ENCODE results near the gene CDC34. TPM values are rescaled to one million over a fixed set of nuclear protein-coding genes. Genes with fewer than 3 reads are reported as not detected.

Gene CDC34
- total RNA-seq, 2 donors from 2014 or later, result 40.2 to 86.2 TPM

GRCh38 chr19:560121-560520 is 28.6 kb downstream of the CDC34 start:
- TF ChIP-seq, protein P1, sequence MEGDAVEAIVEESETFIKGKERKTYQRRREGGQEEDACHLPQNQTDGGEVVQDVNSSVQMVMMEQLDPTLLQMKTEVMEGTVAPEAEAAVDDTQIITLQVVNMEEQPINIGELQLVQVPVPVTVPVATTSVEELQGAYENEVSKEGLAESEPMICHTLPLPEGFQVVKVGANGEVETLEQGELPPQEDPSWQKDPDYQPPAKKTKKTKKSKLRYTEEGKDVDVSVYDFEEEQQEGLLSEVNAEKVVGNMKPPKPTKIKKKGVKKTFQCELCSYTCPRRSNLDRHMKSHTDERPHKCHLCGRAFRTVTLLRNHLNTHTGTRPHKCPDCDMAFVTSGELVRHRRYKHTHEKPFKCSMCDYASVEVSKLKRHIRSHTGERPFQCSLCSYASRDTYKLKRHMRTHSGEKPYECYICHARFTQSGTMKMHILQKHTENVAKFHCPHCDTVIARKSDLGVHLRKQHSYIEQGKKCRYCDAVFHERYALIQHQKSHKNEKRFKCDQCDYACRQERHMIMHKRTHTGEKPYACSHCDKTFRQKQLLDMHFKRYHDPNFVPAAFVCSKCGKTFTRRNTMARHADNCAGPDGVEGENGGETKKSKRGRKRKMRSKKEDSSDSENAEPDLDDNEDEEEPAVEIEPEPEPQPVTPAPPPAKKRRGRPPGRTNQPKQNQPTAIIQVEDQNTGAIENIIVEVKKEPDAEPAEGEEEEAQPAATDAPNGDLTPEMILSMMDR (IDR thresholded peaks at IDR 0.05), result no peak
- DNase-seq (ENCODE audit: low spot score) (no peak), ATAC-seq (ENCODE audit: insufficient number of reproducible peaks, low FRiP score, low read depth) (no peak)
- H3K9me3 ChIP-seq, result no peaks in the 10 kb centered on the region
- no peak overlapping the region for H3K27ac ChIP-seq
- H3K36me3 ChIP-seq, result no peaks in the 10 kb centered on the region
- H3K4me1 ChIP-seq (ENCODE audit: control insufficient read depth in 1 of 2, low read depth in 2 of 2), result no peaks in the 10 kb centered on the region
- H3K4me3 ChIP-seq, result no peak overlapping the region
- H3K27me3 ChIP-seq (replicated peaks; ENCODE audit: insufficient read depth), result no peaks in the 10 kb centered on the region

DNA sequence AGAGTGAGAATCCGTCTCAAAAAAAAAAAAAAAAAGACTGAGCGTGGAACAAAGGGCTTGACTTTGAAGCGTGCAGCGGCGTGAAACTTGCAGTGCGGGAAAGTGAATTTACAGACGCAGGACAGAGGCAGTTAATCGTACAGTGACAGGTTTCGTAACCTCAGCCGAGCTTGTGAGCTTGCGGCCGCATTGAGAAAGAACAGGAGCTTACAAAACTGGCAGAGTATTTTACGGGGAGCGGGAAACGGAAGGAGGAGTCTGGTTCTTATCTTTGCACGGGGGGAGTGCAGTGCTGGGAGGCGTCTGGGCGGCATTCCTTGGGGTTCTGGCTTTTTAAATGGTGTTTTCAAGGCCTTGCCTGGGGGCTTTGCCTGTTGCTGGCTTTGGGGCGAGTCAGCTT is 34.8 kb downstream of the CDC34 start:
- Histone ChIP-seq H3K4me1 (ENCODE audit: control insufficient read depth in 1 of 2, low read depth in 2 of 2) (peaks cover 0 to 5% of the 10 kb centered on the region in 2 donors), H3K9me3 (no peaks in the 10 kb centered on the region), H3K36me3 (no peaks in the 10 kb centered on the region), H3K4me3 (no peak overlapping the region), H3K27me3 (replicated peaks; ENCODE audit: insufficient read depth) (no peaks in the 10 kb centered on the region), H3K27ac (no peak overlapping the region)
- DNase-seq (ENCODE audit: low spot score) (no peak), ATAC-seq (ENCODE audit: insufficient number of reproducible peaks, low FRiP score, low read depth) (no peak)
- TF ChIP-seq, protein P1 (IDR thresholded peaks at IDR 0.05), result no peak

GRCh38 chr19:566844-567243 is 35.3 kb downstream of the CDC34 start:
- TF ChIP-seq, protein P1 (IDR thresholded peaks at IDR 0.05), result no peak
- no peak overlapping the region for H3K27ac ChIP-seq
- H3K4me3 ChIP-seq, result no peak overlapping the region
- H3K9me3 ChIP-seq, result no peaks in the 10 kb centered on the region
- peaks cover 0 to 8% of the 10 kb centered on the region in 2 donors for H3K4me1 ChIP-seq (ENCODE audit: control insufficient read depth in 1 of 2, low read depth in 2 of 2)
- no peaks in the 10 kb centered on the region for H3K36me3 ChIP-seq
- ATAC-seq (ENCODE audit: insufficient number of reproducible peaks, low FRiP score, low read depth), result no peak
- no peaks in the 10 kb centered on the region for H3K27me3 ChIP-seq (replicated peaks; ENCODE audit: insufficient read depth)
- DNase-seq (ENCODE audit: low spot score), result no peak

- ATAC-seq (ENCODE audit: insufficient number of reproducible peaks, low FRiP score, low read depth), result no peak
- no peaks in the 10 kb centered on the region for H3K36me3 ChIP-seq
- no peak overlapping the region for H3K27ac ChIP-seq
- no peak overlapping the region for H3K4me3 ChIP-seq
- H3K9me3 ChIP-seq, result no peaks in the 10 kb centered on the region
- no peak for DNase-seq (ENCODE audit: low spot score)
- H3K4me1 ChIP-seq (ENCODE audit: control insufficient read depth in 1 of 2, low read depth in 2 of 2), result peaks cover 0 to 8% of the 10 kb centered on the region in 2 donors
- no peaks in the 10 kb centered on the region for H3K27me3 ChIP-seq (replicated peaks; ENCODE audit: insufficient read depth)
- TF ChIP-seq, protein P1 (IDR thresholded peaks at IDR 0.05), result no peak
Measured at GRCh38 chr19:567296-567900, 35.8 kb downstream of the CDC34 start.

DNA sequence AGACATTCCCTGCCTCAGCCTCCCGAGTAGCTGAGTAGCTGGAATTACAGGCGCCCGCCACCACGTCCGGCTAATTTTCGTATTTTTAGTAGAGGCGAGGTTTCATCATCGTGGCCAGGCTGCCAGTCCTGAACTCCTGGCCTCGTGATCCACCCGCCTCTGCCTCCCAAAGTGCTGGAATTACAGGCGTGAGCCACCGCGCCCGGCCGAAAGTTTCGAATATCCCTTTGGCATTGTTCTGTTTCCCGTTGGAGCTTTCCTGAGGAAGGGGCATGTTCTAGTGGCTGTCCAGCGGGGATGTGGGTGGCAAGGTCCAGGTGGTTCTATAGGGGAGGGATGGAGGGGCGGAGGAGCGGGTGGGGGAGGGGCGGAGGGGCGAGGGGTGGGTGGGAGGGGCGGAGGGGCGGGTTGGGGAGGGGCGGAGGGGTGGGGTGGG is 38.7 kb downstream of the CDC34 start:
- H3K4me3 ChIP-seq, result no peak overlapping the region
- H3K36me3 ChIP-seq, result no peaks in the 10 kb centered on the region
- no peak overlapping the region for H3K27ac ChIP-seq
- no peaks in the 10 kb centered on the region for H3K27me3 ChIP-seq (replicated peaks; ENCODE audit: insufficient read depth)
- peaks cover 16 to 30% of the 10 kb centered on the region in 2 donors for H3K4me1 ChIP-seq (ENCODE audit: control insufficient read depth in 1 of 2, low read depth in 2 of 2)
- DNase-seq (ENCODE audit: low spot score) (no peak), ATAC-seq (ENCODE audit: insufficient number of reproducible peaks, low FRiP score, low read depth) (no peak)
- H3K9me3 ChIP-seq, result no peaks in the 10 kb centered on the region
- TF ChIP-seq, protein P1 (IDR thresholded peaks at IDR 0.05), result no peak

All from thoracic aorta (tissue), 2 donors.